HG03432 (cell line): ENCODE results near the gene SLC15A4.
A peak's percentile ranks its signal among the peaks of the same experiment; 100 is the strongest.

ENCODE experiments used
- ATAC-seq: cut with Tn5 transposase; IDR thresholded peaks from one replicate; pipeline ENCODE4 v1.9.1; 2021; ENCODE audit warnings: mild to moderate bottlenecking, moderate library complexity; ENCODE audit not compliant: unreplicated experiment

The SLC15A4 gene

GRCh38 chr12:128795530-128796361 lies 28.0 kb downstream of the SLC15A4 start:
- ATAC-seq: no peak

DNA sequence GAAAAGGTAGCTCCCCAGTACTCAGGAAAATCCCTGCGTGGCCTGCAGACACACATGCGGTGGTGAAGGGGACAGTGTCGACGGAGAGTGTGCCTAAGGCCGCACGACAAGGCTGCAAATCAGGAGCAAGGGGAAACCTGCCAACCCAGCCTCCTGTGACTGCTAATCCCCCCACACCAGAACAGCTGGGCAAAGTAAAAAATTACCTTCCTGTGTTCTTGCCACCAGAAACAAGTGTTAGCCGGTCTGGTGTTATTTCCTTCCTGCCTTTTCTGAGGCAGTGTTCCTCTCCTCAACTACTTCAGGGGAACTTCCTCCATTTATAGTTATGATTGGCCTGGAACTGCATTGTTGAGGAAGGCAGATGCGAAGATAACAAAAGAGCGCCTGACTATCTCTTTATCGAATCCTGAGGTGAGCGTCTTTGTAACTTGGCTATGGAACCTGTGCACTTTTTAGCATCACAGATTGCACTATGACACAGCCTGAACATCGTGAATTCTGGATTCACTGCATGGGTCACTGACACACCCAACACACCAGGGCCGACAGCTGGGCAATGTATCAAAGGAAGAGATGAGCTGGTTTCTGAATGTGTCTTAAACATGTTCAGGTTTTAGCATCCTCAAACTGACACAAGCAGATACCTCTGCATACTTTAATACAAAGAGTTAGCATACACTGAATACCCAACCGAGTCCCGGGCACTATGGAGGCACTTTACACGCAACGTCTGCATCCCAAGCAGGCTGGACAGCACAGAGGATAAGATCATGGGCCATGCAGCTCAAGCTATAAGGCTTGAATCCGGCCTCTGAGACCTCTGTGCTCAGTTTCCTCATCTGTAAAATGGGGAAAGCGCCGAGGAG lies 28.9 kb downstream of the SLC15A4 start:
- ATAC-seq: no peak

DNA sequence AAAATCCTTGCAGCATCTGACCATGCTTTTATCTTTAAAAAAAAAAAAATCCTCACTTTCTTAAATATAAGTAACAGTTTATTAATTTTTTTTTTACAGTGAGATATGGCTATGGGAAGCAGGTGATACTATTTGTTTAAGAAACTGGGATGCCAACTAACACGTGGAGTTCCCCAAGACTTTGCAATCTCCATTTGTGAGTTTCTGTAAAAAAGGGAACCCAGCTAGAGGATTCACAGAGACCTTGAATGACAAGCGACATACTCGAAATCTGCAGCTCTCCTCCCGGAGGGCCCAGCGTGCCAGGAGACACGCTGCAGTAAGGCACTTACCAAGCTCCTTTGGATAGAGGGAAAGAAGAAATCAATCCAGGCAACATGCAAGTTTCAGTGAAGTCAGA lies 30.1 kb downstream of the SLC15A4 start:
- ATAC-seq: no peak

GRCh38 chr12:128792881-128793280 lies 30.9 kb downstream of the SLC15A4 start:
- no peak for ATAC-seq

GRCh38 chr12:128792398-128792797 lies 31.4 kb downstream of the SLC15A4 start:
- ATAC-seq: no peak

DNA sequence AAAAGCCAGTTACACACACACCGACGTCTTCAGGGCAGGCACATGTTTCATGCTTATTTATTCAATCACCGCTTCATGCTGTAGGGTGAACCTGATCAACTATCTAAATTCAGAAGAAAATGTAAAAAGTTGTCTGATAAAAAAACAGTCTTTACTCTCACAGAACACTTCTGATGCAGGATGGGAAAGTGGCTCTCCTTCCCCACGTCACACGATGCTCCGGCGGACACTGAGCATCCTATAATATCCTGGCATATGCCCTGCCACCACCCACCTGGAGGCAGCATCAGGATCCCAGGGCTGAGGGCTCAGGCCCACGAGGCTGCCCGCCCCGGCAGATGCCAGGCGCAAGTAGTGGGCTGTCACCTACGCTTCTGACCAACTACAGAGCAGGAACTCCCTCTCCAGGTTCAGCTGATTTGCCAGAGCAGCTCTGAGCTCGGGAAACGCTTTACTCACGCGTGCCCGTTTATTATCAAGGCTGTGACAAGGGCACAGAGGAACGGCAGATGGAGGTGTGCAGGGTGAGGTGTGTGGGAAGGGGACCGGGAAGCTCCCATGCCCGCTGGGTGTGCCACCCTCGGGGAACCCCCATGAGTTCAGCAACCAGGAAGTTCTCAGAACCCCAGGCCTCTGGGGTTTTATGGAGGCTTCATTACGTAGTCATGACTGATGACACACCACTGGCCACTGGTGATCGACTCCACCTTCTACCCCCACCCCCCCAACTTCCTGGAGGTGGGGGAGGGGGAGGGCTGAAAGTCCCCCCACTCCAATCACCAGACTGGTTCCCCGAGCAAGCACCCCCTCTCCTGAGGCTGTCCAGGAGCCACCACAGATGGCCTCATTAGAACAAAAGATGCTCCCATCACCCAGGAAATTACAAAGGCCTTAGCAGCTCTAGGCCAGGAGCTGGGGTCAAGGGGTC lies 32.1 kb downstream of the SLC15A4 start:
- no peak for ATAC-seq

- no peak for ATAC-seq
Measured at GRCh38 chr12:128790653-128791373, 32.9 kb downstream of the SLC15A4 start.

DNA sequence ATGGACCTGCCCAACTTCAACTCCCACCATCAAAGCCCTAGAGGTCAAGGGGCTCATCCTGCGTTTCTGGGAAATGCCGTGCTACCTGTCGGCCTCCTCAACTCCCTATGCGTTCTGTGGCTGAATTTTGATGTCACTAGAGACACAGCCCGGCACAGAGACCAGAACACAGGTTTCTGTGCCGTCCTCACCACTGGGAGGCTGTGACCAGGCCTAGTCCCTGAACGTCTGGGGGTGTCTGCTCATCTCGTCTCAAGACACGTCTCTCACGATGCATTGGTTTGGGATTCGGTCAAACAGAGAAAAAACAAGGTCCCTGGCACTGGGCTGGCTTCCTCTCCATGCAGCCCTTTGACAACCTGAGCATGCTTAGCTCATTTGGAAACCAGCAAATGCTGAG lies 33.5 kb downstream of the SLC15A4 start:
- ATAC-seq: no peak

DNA sequence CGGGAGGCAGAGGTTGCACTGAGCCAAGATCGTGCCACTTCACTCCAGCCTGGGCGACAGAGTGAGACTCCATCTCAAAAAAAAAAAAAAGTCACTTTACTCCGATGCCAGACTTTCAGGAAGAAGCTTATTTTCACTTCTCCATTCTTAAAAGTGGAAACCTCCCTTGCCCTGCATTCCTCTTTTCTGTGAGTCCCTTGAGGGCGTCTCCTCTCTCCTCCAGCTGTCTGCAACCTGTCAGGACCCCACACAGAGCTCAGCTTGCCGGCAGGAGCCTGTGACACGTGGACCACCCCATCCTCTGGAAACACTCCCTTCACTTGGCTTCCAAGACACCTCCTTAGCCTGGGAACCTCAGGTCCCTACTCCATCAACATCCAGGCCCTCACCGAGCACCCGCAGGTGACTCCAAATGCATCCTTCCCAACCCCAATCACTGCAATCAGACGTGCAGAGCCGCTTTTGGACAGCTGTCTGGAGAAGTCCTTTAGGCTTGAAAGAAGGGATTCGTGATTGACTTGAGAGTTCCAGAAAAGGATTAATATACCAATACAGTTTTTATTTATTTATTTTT lies 34.3 kb downstream of the SLC15A4 start:
- no peak for ATAC-seq

DNA sequence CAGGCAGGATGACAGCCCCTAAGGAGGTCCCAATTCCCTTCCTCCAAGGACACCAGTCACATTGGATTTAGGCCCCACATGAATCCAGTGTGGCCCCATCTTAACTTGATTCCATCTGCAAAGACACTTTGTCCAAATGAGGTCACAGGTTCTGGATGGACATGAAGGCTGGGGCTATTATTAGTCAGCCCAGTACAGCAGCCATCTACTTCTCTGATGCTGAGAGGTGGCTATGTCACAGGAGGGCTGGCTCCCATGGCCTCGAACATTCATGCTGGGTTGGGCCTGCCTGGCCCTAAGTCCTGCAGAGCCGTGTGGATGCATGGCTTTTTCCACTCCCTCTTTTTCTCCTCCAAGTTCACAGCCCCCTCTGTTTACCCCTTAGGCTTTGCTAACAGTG lies 35.9 kb downstream of the SLC15A4 start:
- ATAC-seq: no peak

- ATAC-seq: no peak
Measured at GRCh38 chr12:128786741-128787391, 36.9 kb downstream of the SLC15A4 start.

- no peak for ATAC-seq
Measured at GRCh38 chr12:128784030-128784760, 39.6 kb downstream of the SLC15A4 start.

GRCh38 chr12:128783129-128783574 lies 40.6 kb downstream of the SLC15A4 start:
- peak; percentile 81 for ATAC-seq

DNA sequence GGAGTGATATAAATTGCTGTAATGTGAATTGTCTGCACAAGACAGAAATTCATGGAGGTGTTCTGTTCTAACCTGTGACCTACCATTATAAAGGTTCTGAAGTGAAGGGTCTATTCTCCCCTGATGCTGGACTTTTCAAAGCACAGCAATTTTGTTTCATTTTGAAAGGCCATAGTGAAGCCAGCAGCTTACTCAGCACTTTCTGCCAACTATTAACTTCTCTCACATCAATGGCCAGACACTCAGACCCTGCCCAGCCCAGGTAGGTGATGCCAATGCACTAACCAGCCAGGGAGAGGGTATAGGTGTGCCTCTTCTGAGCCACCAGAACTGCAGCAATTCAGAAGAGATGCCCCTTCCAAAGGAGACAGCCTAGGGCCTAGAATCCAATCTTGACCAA lies 43.9 kb downstream of the SLC15A4 start:
- ATAC-seq: no peak

DNA sequence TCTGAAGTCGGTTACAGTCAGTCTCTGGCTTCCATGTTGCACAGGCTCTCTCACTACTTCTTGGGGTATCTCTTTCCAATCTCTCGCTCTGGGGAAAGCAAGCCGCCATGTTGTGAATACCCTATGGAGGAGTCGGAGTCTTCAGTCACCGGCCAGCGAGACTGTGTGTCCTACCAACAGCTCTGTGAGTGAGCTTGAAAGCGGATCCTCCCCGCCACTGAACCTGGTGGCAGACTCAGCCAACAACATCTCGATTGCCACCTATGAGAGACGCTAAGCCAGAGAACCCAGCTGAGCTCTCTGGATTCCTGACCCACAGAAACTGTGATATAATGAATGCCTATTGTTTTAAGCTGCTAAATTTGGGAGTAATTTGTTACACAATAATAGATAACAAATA lies 51.5 kb downstream of the SLC15A4 start:
- no peak for ATAC-seq

GRCh38 chr12:128771681-128772080 lies 52.1 kb downstream of the SLC15A4 start:
- no peak for ATAC-seq

DNA sequence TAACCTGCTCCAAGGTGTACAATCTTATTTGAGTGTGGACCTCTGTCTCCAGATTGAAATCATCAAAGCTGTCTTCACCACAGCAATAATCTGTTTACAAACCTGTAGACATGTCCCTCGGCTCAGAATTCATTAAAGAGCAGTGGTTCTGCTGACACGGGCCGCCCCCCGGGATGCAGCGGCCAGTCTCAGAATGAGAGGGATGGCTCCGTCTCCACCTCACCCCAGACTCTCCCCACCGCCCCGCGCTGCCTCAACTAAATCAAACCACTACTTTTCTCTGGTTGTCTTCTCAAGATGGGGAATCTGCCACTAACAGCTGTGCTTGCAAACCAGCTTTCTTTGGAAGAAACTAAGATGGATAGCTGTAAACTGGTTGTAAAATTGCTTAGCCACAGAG lies 56.2 kb downstream of the SLC15A4 start:
- no peak for ATAC-seq

DNA sequence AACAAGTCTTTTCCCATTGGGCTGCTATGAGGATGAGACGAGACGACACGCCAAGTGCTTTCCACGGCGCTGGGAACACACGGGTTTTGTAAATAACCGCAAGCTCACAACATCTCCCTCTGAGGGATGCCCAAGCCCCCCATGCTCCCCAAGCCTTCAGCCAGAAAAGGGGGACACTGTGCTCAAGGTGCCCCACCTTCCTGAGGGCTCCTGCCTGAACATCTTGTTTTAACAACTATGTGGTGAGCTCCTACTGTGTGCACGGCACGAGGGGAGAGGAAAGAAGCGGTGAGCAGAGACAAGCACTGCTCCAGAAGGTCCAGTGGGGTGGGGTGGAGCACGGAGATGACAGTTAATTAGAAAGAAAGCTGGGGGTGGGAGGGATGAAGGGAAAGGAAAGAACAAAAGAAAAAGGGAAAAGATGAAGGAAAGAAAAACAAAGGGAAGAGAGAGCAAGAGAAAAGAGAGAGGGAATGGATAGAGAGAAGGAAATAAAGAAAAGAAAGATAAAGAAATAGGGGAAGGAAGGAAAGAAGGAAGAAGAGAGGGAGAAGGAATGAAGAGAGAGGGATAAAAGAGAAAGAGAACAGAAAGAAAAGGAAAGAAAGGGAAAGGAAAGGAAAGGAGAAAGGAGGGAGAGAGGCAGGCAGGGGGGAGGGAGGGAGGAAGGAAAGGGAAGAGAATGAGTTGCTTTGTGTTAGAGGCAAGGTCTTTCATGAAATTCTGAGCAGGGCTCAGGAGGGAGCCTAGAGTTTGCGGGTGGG lies 56.8 kb downstream of the SLC15A4 start:
- ATAC-seq: no peak
